Activated T-helper 1 cell treated with anti-CD3 and anti-CD28 coated beads, Interleukin-12 subunit alpha, Interleukin-12 subunit beta, Interleukin-2, Interleukin-4 antibody, amounts not matched to agents 30 ng/mL and 10 ng/mL and 1 ng/mL, durations not matched to agents 14 hours and 24 hours and 36 hours (primary cell): ENCODE data around the gene EYA4. TPM values are rescaled to one million over a fixed set of nuclear protein-coding genes. Genes with fewer than 3 reads are reported as not detected.

Experiments used
- DNase-seq: peaks from one replicate; pipeline ENCODE4 v3.0.0; 2021; ENCODE audit warnings: low spot score
- H3K27ac Mint-ChIP-seq: one replicate; pipeline ENCODE4 v1.8.0; 2021; ENCODE audit warnings: mild to moderate bottlenecking, mixed read lengths
- H3K27me3 Mint-ChIP-seq: one replicate; pipeline ENCODE4 v1.8.0; 2022; ENCODE audit warnings: mild to moderate bottlenecking, moderate library complexity, mixed read lengths; ENCODE audit not compliant: insufficient read depth
- H3K36me3 Mint-ChIP-seq: one replicate; pipeline ENCODE4 v1.8.0; 2021; ENCODE audit warnings: low read depth, mixed read lengths
- H3K4me1 Mint-ChIP-seq: one replicate; pipeline ENCODE4 v1.8.0; 2021; ENCODE audit warnings: low read depth, mixed read lengths
- H3K4me3 Mint-ChIP-seq: one replicate; pipeline ENCODE4 v1.8.0; 2021; ENCODE audit warnings: mild to moderate bottlenecking, moderate library complexity, mixed read lengths
- H3K9me3 Mint-ChIP-seq: one replicate; pipeline ENCODE4 v1.8.0; 2021; ENCODE audit warnings: mixed read lengths
- intact Hi-C: fragments of 100-400 bp; cut with micrococcal nuclease; formaldehyde crosslinking; loops from one replicate; pipeline ENCODE4 v1.15.1; 2024
- total RNA-seq: library from RNA; stranded (reverse); gene quantifications from 2 replicates; pipeline ENCODE4 v1.2.3, GENCODE V29; 2022

The EYA4 gene
- total RNA-seq, 1 donor from 2014 or later: not detected

GRCh38 chr6:133313068-133313467 lies 71.9 kb downstream of the EYA4 start:
- Mint-ChIP-seq H3K36me3 (no peaks in the 10 kb centered on the region), H3K4me3 (no peak overlapping the region), H3K9me3 (no peaks in the 10 kb centered on the region), H3K4me1 (no peaks in the 10 kb centered on the region), H3K27me3 (peaks cover 2% of the 10 kb centered on the region), H3K27ac (no peak overlapping the region)
- no peak for DNase-seq
- intact Hi-C loops: no loop called here

DNA sequence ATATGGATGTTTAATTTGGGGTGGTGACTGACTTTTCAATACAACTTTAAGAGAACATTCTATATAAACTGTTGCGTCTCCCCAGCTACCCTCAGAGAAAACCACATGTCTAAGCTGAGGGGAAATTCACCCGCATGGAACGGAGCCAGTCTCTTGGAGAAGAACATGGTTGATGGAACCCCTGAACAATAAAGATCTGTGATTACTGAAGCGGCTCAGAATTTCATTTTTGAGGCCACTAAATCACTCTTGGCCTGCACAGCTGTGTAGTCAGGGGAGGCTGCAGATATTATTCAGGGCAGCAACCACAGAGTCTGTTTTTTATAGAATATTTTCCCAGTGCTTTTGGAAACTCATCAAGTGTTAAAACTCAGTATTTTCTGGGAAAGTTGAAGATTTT lies 73.8 kb downstream of the EYA4 start:
- Mint-ChIP-seq H3K36me3 (no peaks in the 10 kb centered on the region), H3K4me3 (no peak overlapping the region), H3K9me3 (no peaks in the 10 kb centered on the region), H3K27ac (no peak overlapping the region), H3K27me3 (peaks cover 2% of the 10 kb centered on the region), H3K4me1 (no peaks in the 10 kb centered on the region)
- DNase-seq: no peak
- intact Hi-C loops: no loop called here

DNA sequence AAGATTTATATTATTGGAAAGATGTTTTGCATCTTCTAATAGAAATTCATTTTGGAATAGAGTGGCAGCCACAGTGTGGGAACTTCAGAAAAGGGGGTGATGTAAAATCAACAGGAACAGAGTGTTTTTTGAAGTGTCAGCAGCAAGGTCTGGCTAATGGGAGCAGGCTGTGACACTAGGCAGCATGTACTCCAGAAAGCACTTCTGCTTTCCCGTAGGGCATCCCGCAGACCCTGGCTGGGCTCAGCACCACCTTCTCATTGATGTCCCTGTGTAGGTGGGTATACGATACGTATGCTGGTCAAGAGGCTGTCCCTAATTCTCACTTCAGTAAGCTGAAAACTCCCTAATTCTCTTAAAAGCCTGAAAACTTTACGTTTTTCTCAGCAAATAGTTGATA lies 74.7 kb downstream of the EYA4 start:
- intact Hi-C loops: no loop called here
- Mint-ChIP-seq H3K4me1 (no peaks in the 10 kb centered on the region), H3K27me3 (peaks cover 2% of the 10 kb centered on the region), H3K27ac (no peak overlapping the region), H3K9me3 (no peaks in the 10 kb centered on the region), H3K36me3 (no peaks in the 10 kb centered on the region), H3K4me3 (no peak overlapping the region)
- DNase-seq: no peak

DNA sequence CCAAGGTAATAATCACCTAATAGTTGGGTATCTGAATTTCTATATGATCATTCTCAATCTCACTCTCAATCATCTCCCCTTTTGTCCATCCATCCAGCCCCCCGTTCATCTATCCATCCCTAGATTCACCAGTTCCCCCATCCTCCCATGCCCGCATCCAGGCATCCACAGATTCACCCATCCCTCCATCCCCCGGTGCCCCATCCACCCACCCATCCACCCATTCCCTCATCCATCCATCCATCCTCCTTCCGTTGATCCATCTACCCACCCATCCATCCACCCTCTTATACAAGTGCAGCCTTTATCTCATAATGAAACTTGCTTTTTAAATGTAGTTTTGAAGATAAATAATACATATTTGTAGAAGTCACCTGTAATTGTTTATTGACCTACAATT lies 76.5 kb downstream of the EYA4 start:
- Mint-ChIP-seq H3K9me3 (no peaks in the 10 kb centered on the region), H3K4me1 (no peaks in the 10 kb centered on the region), H3K27ac (no peak overlapping the region), H3K4me3 (no peak overlapping the region), H3K36me3 (no peaks in the 10 kb centered on the region), H3K27me3 (peaks cover 2% of the 10 kb centered on the region)
- DNase-seq: no peak
- intact Hi-C loops: no loop called here

- Mint-ChIP-seq H3K36me3 (no peaks in the 10 kb centered on the region), H3K4me1 (no peaks in the 10 kb centered on the region), H3K9me3 (no peaks in the 10 kb centered on the region), H3K27me3 (no peaks in the 10 kb centered on the region), H3K27ac (no peak overlapping the region), H3K4me3 (no peak overlapping the region)
- intact Hi-C loops: no loop called here
- no peak for DNase-seq
Measured at GRCh38 chr6:133326584-133326983, 85.4 kb downstream of the EYA4 start.

DNA sequence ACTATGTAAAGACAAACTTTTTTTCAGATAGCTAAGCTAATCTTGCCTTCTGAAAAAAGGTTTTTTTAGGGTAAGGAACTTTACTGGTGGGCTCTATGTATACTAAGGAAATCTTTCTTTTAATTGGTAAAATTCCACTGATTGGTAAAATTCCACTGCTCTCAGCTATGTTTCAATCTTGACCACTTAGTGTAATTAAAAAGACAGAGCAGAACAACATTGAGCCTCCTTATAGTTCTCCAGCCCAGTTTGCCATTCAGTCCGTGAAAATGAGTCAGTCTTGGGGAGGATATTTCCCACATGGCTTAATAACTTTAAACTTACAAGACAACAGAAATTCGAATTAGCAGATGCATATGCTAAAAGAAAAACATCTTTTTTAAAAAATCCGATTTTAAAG lies 92.7 kb downstream of the EYA4 start:
- H3K36me3 Mint-ChIP-seq: no peaks in the 10 kb centered on the region
- no peak overlapping the region for H3K4me3 Mint-ChIP-seq
- H3K4me1 Mint-ChIP-seq: no peaks in the 10 kb centered on the region
- intact Hi-C loops: no loop called here
- H3K27ac Mint-ChIP-seq: no peak overlapping the region
- DNase-seq: no peak
- no peaks in the 10 kb centered on the region for H3K27me3 Mint-ChIP-seq
- H3K9me3 Mint-ChIP-seq: no peaks in the 10 kb centered on the region

DNA sequence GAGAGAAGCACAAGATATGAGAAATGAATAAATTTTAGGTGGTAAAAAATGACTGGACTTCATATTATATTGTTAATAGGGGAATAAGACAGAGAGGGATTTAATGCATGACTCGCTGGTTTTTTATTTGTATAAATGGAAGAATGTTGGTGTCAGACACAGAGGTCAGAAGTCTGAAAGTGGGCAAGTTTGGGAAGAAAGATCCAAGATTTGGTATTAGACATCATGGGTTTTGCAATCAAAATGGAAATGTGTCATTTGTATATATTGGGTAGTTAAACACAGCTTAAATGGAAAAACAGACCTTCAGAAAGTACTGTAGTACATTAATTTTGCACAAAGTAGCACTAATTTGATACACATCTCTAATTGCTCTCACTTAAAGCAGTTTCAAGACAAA lies 96.2 kb downstream of the EYA4 start:
- no peaks in the 10 kb centered on the region for H3K4me1 Mint-ChIP-seq
- intact Hi-C loops: no loop called here
- no peaks in the 10 kb centered on the region for H3K36me3 Mint-ChIP-seq
- DNase-seq: no peak
- H3K27me3 Mint-ChIP-seq: no peaks in the 10 kb centered on the region
- no peaks in the 10 kb centered on the region for H3K9me3 Mint-ChIP-seq
- no peak overlapping the region for H3K4me3 Mint-ChIP-seq
- H3K27ac Mint-ChIP-seq: no peak overlapping the region

GRCh38 chr6:133339543-133340384 lies 98.6 kb downstream of the EYA4 start:
- no peak overlapping the region for H3K27ac Mint-ChIP-seq
- H3K36me3 Mint-ChIP-seq: no peaks in the 10 kb centered on the region
- H3K4me1 Mint-ChIP-seq: no peaks in the 10 kb centered on the region
- intact Hi-C loops: no loop called here
- H3K9me3 Mint-ChIP-seq: no peaks in the 10 kb centered on the region
- DNase-seq: no peak
- H3K4me3 Mint-ChIP-seq: no peak overlapping the region
- no peaks in the 10 kb centered on the region for H3K27me3 Mint-ChIP-seq

GRCh38 chr6:133340557-133340956 lies 99.4 kb downstream of the EYA4 start:
- intact Hi-C loops: no loop called here
- H3K27ac Mint-ChIP-seq: no peak overlapping the region
- H3K4me3 Mint-ChIP-seq: no peak overlapping the region
- no peaks in the 10 kb centered on the region for H3K4me1 Mint-ChIP-seq
- no peaks in the 10 kb centered on the region for H3K9me3 Mint-ChIP-seq
- no peaks in the 10 kb centered on the region for H3K27me3 Mint-ChIP-seq
- no peak for DNase-seq
- no peaks in the 10 kb centered on the region for H3K36me3 Mint-ChIP-seq

- Mint-ChIP-seq H3K4me3 (no peak overlapping the region), H3K9me3 (no peaks in the 10 kb centered on the region), H3K36me3 (no peaks in the 10 kb centered on the region), H3K27ac (no peak overlapping the region), H3K4me1 (no peaks in the 10 kb centered on the region), H3K27me3 (no peaks in the 10 kb centered on the region)
- no peak for DNase-seq
- intact Hi-C loops: no loop called here
Measured at GRCh38 chr6:133341607-133342158, 100.5 kb downstream of the EYA4 start.

- intact Hi-C loops: no loop called here
- Mint-ChIP-seq H3K36me3 (no peaks in the 10 kb centered on the region), H3K27ac (no peak overlapping the region), H3K27me3 (no peaks in the 10 kb centered on the region), H3K9me3 (no peaks in the 10 kb centered on the region), H3K4me3 (no peak overlapping the region), H3K4me1 (no peaks in the 10 kb centered on the region)
- DNase-seq: no peak
Measured at GRCh38 chr6:133343220-133343619, 102.1 kb downstream of the EYA4 start.

DNA sequence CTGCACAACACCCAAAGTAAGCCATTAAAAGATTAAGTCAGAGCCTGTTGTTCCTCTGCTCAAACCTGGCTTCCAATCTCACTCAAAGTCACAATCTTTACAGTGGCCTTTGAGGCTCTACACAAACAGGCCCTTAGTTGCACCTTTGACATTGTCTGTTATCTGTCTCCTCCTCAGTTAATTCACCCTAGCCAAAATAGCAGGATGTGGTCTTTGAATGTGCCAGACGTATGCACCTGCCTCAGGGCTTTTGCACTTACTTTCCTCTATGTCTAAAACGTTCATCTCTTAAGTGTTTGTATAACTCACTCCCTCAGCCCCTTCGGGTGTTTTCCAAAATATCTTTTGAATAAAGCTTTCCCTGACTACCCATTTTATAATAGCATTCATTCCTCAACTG lies 107.7 kb downstream of the EYA4 start:
- Mint-ChIP-seq H3K4me1 (no peaks in the 10 kb centered on the region), H3K27ac (no peak overlapping the region), H3K27me3 (no peaks in the 10 kb centered on the region), H3K36me3 (no peaks in the 10 kb centered on the region), H3K4me3 (no peak overlapping the region), H3K9me3 (no peaks in the 10 kb centered on the region)
- intact Hi-C loops: no loop called here
- DNase-seq: no peak

GRCh38 chr6:133350928-133351327 lies 109.8 kb downstream of the EYA4 start:
- no peaks in the 10 kb centered on the region for H3K4me1 Mint-ChIP-seq
- no peaks in the 10 kb centered on the region for H3K36me3 Mint-ChIP-seq
- no peak overlapping the region for H3K27ac Mint-ChIP-seq
- H3K9me3 Mint-ChIP-seq: no peaks in the 10 kb centered on the region
- intact Hi-C loops: no loop called here
- H3K4me3 Mint-ChIP-seq: no peak overlapping the region
- H3K27me3 Mint-ChIP-seq: no peaks in the 10 kb centered on the region
- DNase-seq: no peak

DNA sequence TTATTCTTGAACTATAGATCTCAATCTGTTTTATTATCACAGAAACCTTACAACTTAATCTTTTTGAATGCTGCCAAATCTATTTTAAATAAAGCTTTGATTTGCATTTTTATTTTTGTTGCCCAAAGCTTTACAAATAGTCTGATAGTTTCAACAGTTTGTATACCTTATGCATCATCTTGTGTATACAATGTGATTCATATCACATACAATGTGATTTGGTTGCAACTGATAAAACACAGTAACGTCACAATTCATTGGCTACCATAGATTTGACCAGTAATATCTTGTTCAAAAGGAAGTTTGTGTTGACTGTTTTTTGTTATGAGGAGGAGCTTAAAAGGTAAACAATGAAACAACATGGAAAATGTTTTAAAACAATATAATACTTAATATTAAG lies 110.9 kb downstream of the EYA4 start:
- Mint-ChIP-seq H3K9me3 (no peaks in the 10 kb centered on the region), H3K4me1 (no peaks in the 10 kb centered on the region), H3K4me3 (no peak overlapping the region), H3K27me3 (no peaks in the 10 kb centered on the region), H3K36me3 (no peaks in the 10 kb centered on the region), H3K27ac (no peak overlapping the region)
- intact Hi-C loops: no loop called here
- no peak for DNase-seq
